ENCODE measurements around the gene CEP78. TPM values are rescaled to one million over a fixed set of nuclear protein-coding genes. Genes with fewer than 3 reads are reported as not detected.
A peak's percentile ranks its signal among the peaks of the same experiment; 100 is the strongest.

Gene CEP78
- total RNA-seq, 4 donors from 2014 or later = 6.8 to 12.9 (median 9.4) TPM

GRCh38 chr9:78325343-78325742 lies 89.5 kb downstream of the CEP78 start:
- Histone ChIP-seq H3K27me3 (no peaks in the 10 kb centered on the region), H3K27ac (replicated peaks in 1 of 4) (peak overlapping the region in 1 of 4 donors; percentile 3), H3K36me3 (no peaks in the 10 kb centered on the region), H3K4me3 (no peak overlapping the region), H3K9me3 (no peaks in the 10 kb centered on the region), H3K4me1 (peaks cover 0 to 14% (median 13%) of the 10 kb centered on the region in 4 donors)
- WGBS = 27% methylated on average over 6 of the region's 6 CpGs
- intact Hi-C loops (cut with DNase I) = no loop called here
- no peak for TF ChIP-seq EP300 (IDR thresholded peaks at IDR 0.05)
- TF ChIP-seq POLR2AphosphoS5 (IDR thresholded peaks at IDR 0.05) = no peak
- no peak for TF ChIP-seq POLR2A (IDR thresholded peaks at IDR 0.05; ENCODE audit: low read depth)
- TF ChIP-seq CTCF (IDR thresholded peaks at IDR 0.05) = no peak
- DNase-seq (ENCODE audit: extremely low spot score) = peak; percentile 87

GRCh38 chr9:78325846-78326360 lies 90.0 kb downstream of the CEP78 start:
- peak; percentile 57 for DNase-seq (ENCODE audit: extremely low spot score)
- peaks cover 0 to 14% (median 13%) of the 10 kb centered on the region in 4 donors for H3K4me1 ChIP-seq
- no peaks in the 10 kb centered on the region for H3K27me3 ChIP-seq
- 53% methylated on average over 5 of the region's 5 CpGs for whole genome bisulfite sequencing
- intact Hi-C loops (cut with DNase I) = no loop called here
- H3K27ac ChIP-seq (replicated peaks in 1 of 4) = peak overlapping the region in 1 of 4 donors; percentile 3
- TF ChIP-seq POLR2A (IDR thresholded peaks at IDR 0.05; ENCODE audit: low read depth) = no peak
- TF ChIP-seq POLR2AphosphoS5 (IDR thresholded peaks at IDR 0.05) = no peak
- no peak for TF ChIP-seq EP300 (IDR thresholded peaks at IDR 0.05)
- no peak for TF ChIP-seq CTCF (IDR thresholded peaks at IDR 0.05)
- no peak overlapping the region for H3K4me3 ChIP-seq
- no peaks in the 10 kb centered on the region for H3K9me3 ChIP-seq
- no peaks in the 10 kb centered on the region for H3K36me3 ChIP-seq

GRCh38 chr9:78326564-78326963 lies 90.7 kb downstream of the CEP78 start:
- TF ChIP-seq EP300 (IDR thresholded peaks at IDR 0.05) = no peak
- no peak for TF ChIP-seq POLR2A (IDR thresholded peaks at IDR 0.05; ENCODE audit: low read depth)
- no peak for TF ChIP-seq POLR2AphosphoS5 (IDR thresholded peaks at IDR 0.05)
- TF ChIP-seq CTCF (IDR thresholded peaks at IDR 0.05) = no peak
- no peak overlapping the region for H3K4me3 ChIP-seq
- no peaks in the 10 kb centered on the region for H3K27me3 ChIP-seq
- H3K36me3 ChIP-seq = no peaks in the 10 kb centered on the region
- H3K27ac ChIP-seq (replicated peaks in 1 of 4) = no peak overlapping the region
- no peaks in the 10 kb centered on the region for H3K9me3 ChIP-seq
- peak; percentile 17 for DNase-seq (ENCODE audit: extremely low spot score)
- intact Hi-C loops (cut with DNase I) = no loop called here
- WGBS = 89% methylated on average over 2 of the region's 2 CpGs
- H3K4me1 ChIP-seq = peaks cover 0 to 14% (median 13%) of the 10 kb centered on the region in 4 donors

Small RNA genes lying within 50 kb of the gene (small RNA-seq; reads per million reads assigned to genes)
- gene AL353705.4 = 0 reads per million in 3 donors

Other genes starting within 250 kb of the CEP78 start
- gene GNAQ, start 204.3 kb upstream of the CEP78 start, total RNA-seq = 10 to 100 TPM; 64.0 to 80.4 (median 69.2) TPM
- 1 to 10 TPM; 1.7 to 4.6 (median 2.5) TPM for gene PSAT1, start 61.0 kb downstream of the CEP78 start, total RNA-seq

Data from esophagus muscularis mucosa (tissue), 4 donors.